C4-2B (cell line): ENCODE data around the gene PLXDC2.

Source experiments
- CTCF ChIP-seq: fragments of 450-650 bp; conservative IDR thresholded peaks from 2 replicates; pipeline ENCODE4 v1.5.1; 2017; ENCODE audit warnings: mild to moderate bottlenecking
- ZFX ChIP-seq: fragments of 450-650 bp; IDR thresholded peaks from 2 replicates; pipeline ENCODE4 v1.6.1; 2017

- no peak for TF ChIP-seq CTCF
- no peak for TF ChIP-seq ZFX
Measured at GRCh38 chr10:19920075-19920726, 104.0 kb downstream of the PLXDC2 start.
